ENCODE results near the gene IQSEC3. TPM values are rescaled to one million over a fixed set of nuclear protein-coding genes. Genes with fewer than 3 reads are reported as not detected.
"Not testable (repeated sequence)": the region's sequence is repeated elsewhere in the genome, so short reads cannot be mapped to it uniquely, and the experiment has no call there.

The IQSEC3 gene
- not detected in 2 replicates for total RNA-seq

DNA sequence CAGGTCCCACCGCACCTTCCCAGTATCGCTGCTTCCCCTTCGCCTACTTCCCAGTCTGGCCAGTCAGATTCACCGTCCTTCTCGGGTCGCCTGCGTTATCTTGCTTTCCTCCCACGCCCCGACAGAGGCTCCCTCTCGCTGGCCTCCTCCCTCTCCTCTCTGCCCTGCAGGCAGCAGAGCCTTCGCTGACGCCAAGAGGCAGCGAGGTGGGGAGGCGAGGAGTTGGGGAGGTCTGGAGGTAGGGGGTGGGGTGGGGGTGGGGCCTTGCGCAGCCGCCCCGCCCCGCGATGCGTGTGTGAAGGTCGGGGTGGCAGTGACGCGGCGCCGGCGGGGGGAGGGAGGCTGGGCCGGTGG is at the start of gene IQSEC3:
IQSEC3 (plus strand) TSS at position 340 of the 354 bp plus-strand sequence. CDS start 116 bp downstream, outside the sequence.
- not testable (repeated sequence) for DNase-seq (ENCODE audit: low read depth, low spot score)

DNA sequence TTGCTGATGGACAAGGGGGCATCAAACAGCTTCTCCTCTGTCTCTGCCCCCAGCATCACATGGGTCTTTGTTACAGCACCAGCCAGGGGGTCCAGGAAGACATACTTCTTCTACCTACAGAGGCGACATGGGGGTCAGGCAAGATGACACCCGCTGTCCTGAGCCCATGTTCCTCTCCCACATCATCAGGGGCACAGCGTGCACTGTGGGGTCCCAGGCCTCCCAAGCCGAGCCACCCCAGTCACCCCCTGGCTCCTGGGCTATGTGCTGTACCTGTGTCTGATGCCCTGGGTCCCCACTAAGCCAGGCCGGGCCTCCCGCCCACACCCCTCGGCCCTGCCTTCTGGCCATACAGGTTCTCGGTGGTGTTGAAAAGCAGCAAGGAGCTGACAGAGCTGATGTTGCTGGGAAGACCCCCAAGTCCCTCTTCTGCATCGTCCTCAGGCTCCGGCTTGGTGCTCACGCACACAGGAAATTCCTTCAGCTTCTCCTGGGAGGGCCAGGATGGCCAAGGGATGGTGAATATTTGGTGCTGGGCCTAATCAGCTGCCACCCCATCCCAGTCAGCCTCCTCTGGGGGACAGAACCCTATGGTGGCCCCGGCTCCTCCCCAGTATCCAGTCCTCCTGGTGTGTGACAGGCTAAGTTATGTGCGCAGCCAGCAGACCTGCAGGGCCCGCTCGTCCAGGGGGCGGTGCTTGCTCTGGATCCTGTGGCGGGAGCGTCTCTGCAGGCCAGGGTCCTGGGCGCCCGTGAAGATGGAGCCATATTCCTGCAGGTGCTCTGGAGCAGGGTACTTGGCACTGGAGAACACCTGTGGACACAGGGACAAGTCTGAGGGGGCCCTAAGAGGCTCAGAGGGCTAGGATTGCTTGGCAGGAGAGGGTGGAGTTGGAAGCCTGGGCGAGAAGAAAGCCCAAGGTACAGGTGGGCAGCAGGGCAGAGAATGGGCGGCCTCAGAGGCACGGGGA is 48.9 kb upstream of the IQSEC3 start:
- not testable (repeated sequence) for DNase-seq (ENCODE audit: low read depth, low spot score)

DNA sequence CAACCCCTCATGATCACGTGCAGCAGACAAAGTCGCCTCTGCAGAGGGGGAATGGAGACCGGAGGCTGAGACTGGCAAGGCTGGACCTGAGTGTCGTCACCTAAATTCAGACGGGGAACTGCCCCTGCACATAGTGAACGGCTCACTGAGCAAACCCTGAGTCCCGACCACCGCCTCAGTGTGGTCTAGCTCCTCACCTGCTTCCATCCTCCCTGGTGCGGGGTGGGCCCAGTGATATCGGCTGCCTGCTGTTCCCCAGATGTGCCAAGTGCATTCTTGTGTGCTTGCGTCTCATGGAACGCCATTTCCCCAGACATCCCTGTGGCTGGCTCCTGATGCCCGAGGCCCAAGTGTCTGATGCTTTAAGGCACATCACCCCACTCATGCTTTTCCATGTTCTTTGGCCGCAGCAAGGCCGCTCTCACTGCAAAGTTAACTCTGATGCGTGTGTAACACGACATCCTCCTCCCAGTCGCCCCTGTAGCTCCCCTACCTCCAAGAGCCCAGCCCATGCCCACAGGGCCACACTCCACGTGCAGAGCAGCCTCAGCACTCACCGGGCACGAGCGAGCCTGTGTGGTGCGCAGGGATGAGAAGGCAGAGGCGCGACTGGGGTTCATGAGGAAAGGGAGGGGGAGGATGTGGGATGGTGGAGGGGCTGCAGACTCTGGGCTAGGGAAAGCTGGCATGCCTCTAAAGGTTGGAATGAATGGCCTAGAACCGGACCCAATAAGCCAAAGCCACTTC is 47.6 kb upstream of the IQSEC3 start:
- DNase-seq (ENCODE audit: low read depth, low spot score), result not testable (repeated sequence)

DNA sequence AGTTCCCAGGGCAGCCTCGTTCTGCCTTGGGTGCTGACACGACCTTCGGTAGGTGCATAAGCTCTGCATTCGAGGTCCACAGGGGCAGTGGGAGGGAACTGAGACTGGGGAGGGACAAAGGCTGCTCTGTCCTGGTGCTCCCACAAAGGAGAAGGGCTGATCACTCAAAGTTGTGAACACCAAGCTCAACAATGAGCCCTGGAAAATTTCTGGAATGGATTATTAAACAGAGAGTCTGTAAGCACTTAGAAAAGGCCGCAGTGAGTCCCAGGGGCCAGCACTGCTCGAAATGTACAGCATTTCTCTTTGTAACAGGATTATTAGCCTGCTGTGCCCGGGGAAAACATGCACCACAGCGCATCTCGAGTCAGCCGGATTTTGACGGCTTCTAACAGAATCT is 46.7 kb upstream of the IQSEC3 start:
- DNase-seq (ENCODE audit: low read depth, low spot score), result not testable (repeated sequence)

- DNase-seq (ENCODE audit: low read depth, low spot score), result no peak
Observed at GRCh38 chr12:20757-21156, 45.8 kb upstream of the IQSEC3 start.

- DNase-seq (ENCODE audit: low read depth, low spot score), result no peak
Observed at GRCh38 chr12:21301-22189, 45.0 kb upstream of the IQSEC3 start.

- no peak for DNase-seq (ENCODE audit: low read depth, low spot score)
Observed at GRCh38 chr12:22190-22529, 44.4 kb upstream of the IQSEC3 start.

- DNase-seq (ENCODE audit: low read depth, low spot score), result no peak
Observed at GRCh38 chr12:22530-23201, 43.9 kb upstream of the IQSEC3 start.

DNA sequence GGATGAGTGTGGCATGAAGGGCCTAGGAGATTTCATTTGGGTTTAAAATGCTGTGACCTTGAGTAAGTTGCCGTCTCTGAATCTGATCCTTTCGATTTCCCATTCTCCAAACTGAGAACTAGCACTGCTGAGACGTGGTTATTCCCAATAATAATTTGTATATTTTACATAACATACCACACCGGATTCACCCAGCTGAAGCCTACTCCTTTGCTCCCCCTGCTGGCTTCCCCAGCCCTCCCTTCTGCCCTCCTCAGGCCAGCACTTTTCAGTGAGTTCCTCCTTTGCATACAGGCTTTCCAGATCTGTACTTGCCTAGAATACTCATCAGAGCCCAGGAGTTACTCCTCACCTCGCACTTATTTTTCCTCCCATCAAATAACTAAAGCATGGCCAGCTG is 38.7 kb upstream of the IQSEC3 start:
- not testable (repeated sequence) for DNase-seq (ENCODE audit: low read depth, low spot score)

DNA sequence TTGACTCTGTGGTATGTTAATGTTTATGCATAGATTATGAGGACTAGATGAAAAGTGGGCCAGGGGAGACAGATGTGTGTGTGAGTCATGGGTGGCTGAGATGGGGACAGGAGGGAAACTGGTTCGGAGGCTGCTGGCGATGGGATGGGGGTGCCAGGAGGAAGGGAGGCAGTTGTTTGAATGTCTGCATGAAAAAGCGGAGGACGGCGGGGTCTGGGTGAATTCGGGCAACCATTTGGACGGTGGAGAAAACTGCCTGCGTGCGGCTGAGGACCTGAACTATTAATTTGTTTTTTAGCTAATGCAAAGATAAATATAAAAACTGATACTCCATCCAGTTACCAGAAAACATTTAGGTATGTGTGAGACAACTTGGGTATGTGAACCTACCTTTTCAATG is 27.8 kb upstream of the IQSEC3 start:
- DNase-seq (ENCODE audit: low read depth, low spot score), result not testable (repeated sequence)

- DNase-seq (ENCODE audit: low read depth, low spot score), result not testable (repeated sequence)
Observed at GRCh38 chr12:39555-40265, 26.9 kb upstream of the IQSEC3 start.

DNA sequence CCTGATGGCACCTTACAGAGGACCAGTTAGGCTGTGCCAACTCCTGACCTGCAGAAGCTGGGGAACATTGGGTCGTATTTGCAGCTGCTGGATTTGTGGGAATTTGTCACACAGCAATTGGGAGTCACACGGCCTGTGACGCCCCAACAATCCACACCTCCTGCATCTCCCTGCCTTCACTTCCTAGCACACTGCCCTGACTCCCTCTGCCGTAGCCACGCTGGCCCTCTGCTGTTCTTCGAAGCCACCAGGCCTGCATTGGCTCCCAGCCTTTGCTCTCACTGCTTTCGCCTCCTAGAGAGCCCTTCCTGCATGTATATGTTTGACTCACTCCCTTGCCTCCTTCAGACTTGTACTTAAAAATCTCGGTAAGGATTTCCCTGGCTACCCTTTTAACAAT is 22.2 kb upstream of the IQSEC3 start:
- DNase-seq (ENCODE audit: low read depth, low spot score), result not testable (repeated sequence)

GRCh38 chr12:45235-45990 is 21.2 kb upstream of the IQSEC3 start:
- not testable (repeated sequence) for DNase-seq (ENCODE audit: low read depth, low spot score)

GRCh38 chr12:45991-46358 is 20.6 kb upstream of the IQSEC3 start:
- DNase-seq (ENCODE audit: low read depth, low spot score), result not testable (repeated sequence)

DNA sequence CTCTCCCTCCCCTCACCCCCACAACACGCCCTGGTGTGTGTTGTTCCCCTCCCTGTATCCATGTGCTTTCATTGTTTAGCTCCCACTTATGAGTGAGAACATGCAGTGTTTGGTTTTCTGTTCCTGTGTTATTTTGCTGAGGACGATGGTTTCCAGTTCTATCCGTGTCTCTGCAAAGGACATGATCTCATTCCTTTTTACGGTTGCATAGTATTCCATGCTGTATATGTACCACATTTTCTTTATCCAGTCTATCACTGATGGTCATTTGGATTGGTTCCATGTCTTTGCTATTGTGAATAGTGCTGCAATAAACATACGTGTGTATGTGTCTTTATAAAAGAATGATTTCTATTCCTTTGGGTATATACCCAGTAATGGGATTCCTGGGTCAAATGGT is 20.0 kb upstream of the IQSEC3 start:
- DNase-seq (ENCODE audit: low read depth, low spot score), result not testable (repeated sequence)

DNA sequence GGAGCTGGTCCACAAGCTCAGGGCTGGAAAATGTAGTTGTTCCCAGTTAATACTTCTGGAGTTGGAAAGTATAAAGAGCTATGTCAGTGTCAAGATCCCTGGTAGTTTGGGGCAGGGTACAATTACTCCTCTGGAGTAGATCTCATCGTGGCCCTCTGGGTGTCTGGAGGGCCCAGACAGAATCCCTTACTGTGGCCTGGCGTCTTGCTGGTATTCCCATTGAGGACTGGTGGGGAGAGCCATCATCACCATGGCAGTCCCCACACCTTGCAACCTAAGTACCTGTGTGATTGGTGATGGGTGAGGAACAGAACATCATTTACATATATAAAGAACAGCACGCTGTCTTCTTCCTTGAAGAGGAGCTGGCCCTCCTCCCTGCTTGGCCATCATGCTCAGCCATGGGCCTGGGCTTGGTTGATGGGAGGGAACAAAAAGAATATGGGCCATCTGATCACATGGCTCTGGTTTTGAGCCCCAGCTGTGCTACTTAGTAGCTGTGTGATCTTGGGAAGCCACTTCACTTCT is 18.8 kb upstream of the IQSEC3 start:
- DNase-seq (ENCODE audit: low read depth, low spot score), result not testable (repeated sequence)

GRCh38 chr12:49149-49548 is 17.4 kb upstream of the IQSEC3 start:
- DNase-seq (ENCODE audit: low read depth, low spot score), result not testable (repeated sequence)

DNA sequence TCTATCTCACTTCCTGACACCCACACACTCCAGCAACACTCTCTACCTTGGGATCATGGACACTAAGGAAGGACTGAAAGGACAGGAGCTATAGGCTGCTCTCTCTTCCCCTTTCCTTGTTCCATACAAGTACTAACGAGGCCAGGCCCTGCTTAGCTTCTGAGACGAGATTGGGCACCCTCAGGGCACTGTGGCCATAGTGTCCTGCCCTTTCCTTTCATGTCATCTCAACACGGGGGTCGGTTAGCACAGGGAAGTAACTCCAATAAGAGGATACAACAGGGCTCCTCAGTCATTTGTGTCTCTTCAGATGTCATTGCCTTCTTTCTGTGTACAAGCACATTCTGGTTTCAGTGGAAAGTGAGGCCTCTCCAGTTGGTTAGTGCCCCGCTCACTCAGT is 15.5 kb upstream of the IQSEC3 start:
- not testable (repeated sequence) for DNase-seq (ENCODE audit: low read depth, low spot score)

- not testable (repeated sequence) for DNase-seq (ENCODE audit: low read depth, low spot score)
Observed at GRCh38 chr12:51962-52361, 14.6 kb upstream of the IQSEC3 start.
